Activated CD4-positive, alpha-beta T cell treated with anti-CD3 and anti-CD28 coated beads, Interleukin-2, Interleukin-6, amounts not matched to agents 100 ng/mL and 50 ng/mL, durations not matched to agents 16 hours and 8 hours (primary cell): ENCODE results near the gene ST8SIA1.
"Not testable (repeated sequence)": the region's sequence is repeated elsewhere in the genome, so short reads cannot be mapped to it uniquely, and the experiment has no call there.

Experiments
- DNase-seq: peaks from one replicate; pipeline ENCODE4 v3.0.0-alpha.2; 2020

Gene ST8SIA1

GRCh38 chr12:22334410-22335100 lies at the start of gene ST8SIA1:
Gene ST8SIA1, minus strand, starts transcription at chr12:22334707. Its CDS starts 475 bp downstream, at chr12:22334232.
- peak; percentile 54 for DNase-seq

GRCh38 chr12:22380031-22380430 lies 45.5 kb upstream of the ST8SIA1 start:
- no peak for DNase-seq

- DNase-seq: no peak
These were observed 43.4 kb upstream of the ST8SIA1 start for GRCh38 chr12:22377731-22378496.

- not testable (repeated sequence) for DNase-seq
These were observed 42.2 kb upstream of the ST8SIA1 start for GRCh38 chr12:22376596-22377150.

- no peak for DNase-seq
These were observed 40.0 kb upstream of the ST8SIA1 start for GRCh38 chr12:22374508-22374907.

- no peak for DNase-seq
These were observed 37.9 kb upstream of the ST8SIA1 start for GRCh38 chr12:22372277-22372837.

GRCh38 chr12:22366181-22366580 lies 31.7 kb upstream of the ST8SIA1 start:
- DNase-seq: no peak

- DNase-seq: no peak
These were observed 27.3 kb upstream of the ST8SIA1 start for GRCh38 chr12:22361785-22362184.

GRCh38 chr12:22360774-22361173 lies 26.3 kb upstream of the ST8SIA1 start:
- DNase-seq: no peak

- no peak for DNase-seq
These were observed 23.0 kb upstream of the ST8SIA1 start for GRCh38 chr12:22357531-22357930.

GRCh38 chr12:22356231-22356630 lies 21.7 kb upstream of the ST8SIA1 start:
- no peak for DNase-seq

- no peak for DNase-seq
These were observed 20.6 kb upstream of the ST8SIA1 start for GRCh38 chr12:22355011-22355580.

- no peak for DNase-seq
These were observed 19.3 kb upstream of the ST8SIA1 start for GRCh38 chr12:22353615-22354325.

GRCh38 chr12:22350886-22351285 lies 16.4 kb upstream of the ST8SIA1 start:
- no peak for DNase-seq

GRCh38 chr12:22348208-22348607 lies 13.7 kb upstream of the ST8SIA1 start:
- no peak for DNase-seq

- no peak for DNase-seq
These were observed 5.6 kb upstream of the ST8SIA1 start for GRCh38 chr12:22340143-22340542.

- DNase-seq: no peak
These were observed 5.2 kb upstream of the ST8SIA1 start for GRCh38 chr12:22339691-22340090.

- DNase-seq: no peak
These were observed 1.3 kb upstream of the ST8SIA1 start for GRCh38 chr12:22335794-22336166.

GRCh38 chr12:22333713-22334409 lies 646 bp downstream of the ST8SIA1 start:
- DNase-seq: no peak

- DNase-seq: no peak
These were observed 1.3 kb downstream of the ST8SIA1 start for GRCh38 chr12:22333186-22333712.

- no peak for DNase-seq
These were observed 2.3 kb downstream of the ST8SIA1 start for GRCh38 chr12:22332202-22332601.

- DNase-seq: no peak
These were observed 4.9 kb downstream of the ST8SIA1 start for GRCh38 chr12:22329621-22330020.
